ENCODE results near the gene FAM180B.
A peak's percentile ranks its signal among the peaks of the same experiment; 100 is the strongest.

FAM180B gene

GRCh38 chr11:47566149-47566698 is 20.3 kb upstream of the FAM180B start:
- no peak for DNase-seq (ENCODE audit: low read depth in 2 of 2)

DNA sequence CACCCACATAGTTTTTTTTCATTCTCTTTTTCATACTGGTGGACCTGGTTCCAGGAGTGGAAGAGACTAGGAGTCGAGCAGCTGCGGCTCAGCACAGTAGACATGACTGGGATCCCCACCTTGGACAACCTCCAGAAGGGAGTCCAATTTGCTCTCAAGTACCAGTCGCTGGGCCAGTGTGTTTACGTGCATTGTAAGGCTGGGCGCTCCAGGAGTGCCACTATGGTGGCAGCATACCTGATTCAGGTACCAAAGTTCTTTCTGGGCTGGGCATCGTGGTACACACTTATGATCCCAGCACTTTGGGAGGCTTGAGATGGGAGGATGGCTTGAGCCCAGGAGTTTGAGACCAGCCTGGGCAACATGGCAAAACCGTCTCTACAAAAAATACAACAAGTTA is 16.8 kb upstream of the FAM180B start:
- no peak for DNase-seq (ENCODE audit: low read depth in 2 of 2)

GRCh38 chr11:47570651-47571356 is 15.7 kb upstream of the FAM180B start:
- DNase-seq (ENCODE audit: low read depth in 2 of 2): no peak

DNA sequence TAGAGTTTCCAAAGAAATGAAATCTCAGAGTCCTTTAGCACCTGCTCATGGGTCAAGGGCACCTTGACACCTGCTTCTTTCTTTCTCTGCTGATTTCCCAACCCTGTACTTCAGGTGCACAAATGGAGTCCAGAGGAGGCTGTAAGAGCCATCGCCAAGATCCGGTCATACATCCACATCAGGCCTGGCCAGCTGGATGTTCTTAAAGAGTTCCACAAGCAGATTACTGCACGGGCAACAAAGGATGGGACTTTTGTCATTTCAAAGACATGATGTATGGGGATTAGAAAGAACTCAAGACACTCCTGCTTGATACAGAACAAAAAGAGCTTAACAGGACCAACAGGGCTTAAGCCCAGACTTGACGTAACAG is 15.1 kb upstream of the FAM180B start:
- DNase-seq (ENCODE audit: low read depth in 2 of 2): no peak

DNA sequence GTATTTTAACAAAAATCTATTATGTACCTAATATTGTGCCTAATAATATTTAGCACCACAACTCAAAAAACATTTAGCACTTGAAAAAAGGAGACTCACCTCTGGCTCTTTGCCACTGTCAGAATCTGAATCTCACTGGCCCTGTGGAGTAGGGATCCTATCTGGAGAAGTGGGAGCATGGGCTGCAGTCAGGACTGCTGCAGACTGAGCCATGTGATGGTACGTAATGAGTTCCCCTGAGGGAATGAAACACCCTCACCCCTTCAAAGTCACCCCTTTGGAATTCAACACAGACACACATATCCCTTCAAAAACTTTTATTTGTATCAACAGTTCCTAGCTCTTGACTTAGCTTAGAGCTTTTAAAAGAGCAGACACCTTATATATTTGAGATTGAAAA is 14.6 kb upstream of the FAM180B start:
- DNase-seq (ENCODE audit: low read depth in 2 of 2): no peak

DNA sequence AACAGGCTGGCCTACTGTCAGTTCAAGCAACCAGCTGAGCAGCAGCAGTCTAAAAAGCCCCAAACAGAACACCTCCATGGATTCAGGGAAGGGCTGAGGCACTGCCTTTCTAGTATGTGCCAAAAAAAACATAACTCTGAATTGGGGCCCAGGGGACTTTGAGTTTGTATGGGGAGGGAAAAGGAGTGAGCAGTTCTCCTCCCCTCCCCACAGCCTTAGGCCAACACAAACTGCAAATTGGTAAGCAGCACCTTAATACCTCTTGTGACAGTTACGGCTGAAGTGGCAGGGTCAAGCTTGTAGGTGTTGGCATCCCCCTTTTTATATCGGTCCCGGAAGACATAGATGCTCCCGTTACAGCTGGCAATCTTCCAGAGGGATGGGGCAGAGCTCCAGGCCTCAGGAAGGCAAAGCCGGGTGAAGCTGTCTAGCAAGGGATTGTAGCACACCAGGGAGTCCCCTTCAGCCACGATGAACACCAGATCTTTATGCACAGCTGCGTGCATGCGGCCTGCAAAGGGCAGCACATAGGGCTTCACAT is 13.7 kb upstream of the FAM180B start:
- DNase-seq (ENCODE audit: low read depth in 2 of 2): no peak

DNA sequence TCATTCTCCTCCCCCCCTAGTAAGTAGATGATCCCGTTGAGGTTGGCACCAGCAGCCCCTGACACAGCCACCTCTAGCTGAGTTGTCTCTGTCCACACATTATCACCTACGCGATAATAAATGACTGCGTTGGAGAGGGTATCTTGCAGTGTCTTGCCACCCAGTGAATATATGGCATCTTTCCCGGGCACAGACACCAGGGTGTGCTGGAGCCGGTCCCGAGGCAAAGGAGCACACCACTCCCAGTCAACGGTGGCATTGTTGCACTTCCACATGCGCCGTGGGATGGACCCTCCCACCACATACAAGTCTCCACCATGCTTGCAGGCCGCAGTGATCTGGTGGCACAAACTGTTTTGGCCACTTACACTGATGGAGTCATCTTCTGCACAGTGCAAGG is 13.2 kb upstream of the FAM180B start:
- no peak for DNase-seq (ENCODE audit: low read depth in 2 of 2)

DNA sequence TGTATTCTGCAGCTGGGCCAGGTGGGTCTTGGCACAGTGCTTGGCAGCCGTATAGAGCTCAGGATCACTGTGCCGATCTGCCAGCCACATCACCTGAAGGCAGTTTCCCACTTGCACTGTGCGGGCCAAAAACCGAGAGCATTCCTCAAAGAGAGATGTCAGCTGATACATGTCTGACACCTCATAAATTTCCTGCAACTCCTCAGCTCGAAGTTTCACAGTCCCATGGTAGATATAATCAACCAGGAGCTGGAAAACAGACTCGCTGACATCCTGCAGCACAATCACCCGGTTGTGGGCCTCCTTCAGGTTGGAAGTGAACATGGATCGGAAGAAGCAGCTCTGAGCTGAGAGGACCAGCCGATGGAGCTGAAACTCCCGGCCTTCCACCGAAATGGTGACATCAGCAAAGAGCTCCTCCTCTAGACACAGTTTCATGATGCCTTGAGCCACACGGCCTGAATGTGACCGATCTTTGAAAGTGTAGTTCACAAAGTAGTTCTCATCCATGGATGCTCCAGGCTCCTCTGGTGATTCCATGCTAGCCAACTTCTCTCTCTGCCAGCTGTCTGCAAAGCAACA is 8.9 kb upstream of the FAM180B start:
- DNase-seq (ENCODE audit: low read depth in 2 of 2): no peak

DNA sequence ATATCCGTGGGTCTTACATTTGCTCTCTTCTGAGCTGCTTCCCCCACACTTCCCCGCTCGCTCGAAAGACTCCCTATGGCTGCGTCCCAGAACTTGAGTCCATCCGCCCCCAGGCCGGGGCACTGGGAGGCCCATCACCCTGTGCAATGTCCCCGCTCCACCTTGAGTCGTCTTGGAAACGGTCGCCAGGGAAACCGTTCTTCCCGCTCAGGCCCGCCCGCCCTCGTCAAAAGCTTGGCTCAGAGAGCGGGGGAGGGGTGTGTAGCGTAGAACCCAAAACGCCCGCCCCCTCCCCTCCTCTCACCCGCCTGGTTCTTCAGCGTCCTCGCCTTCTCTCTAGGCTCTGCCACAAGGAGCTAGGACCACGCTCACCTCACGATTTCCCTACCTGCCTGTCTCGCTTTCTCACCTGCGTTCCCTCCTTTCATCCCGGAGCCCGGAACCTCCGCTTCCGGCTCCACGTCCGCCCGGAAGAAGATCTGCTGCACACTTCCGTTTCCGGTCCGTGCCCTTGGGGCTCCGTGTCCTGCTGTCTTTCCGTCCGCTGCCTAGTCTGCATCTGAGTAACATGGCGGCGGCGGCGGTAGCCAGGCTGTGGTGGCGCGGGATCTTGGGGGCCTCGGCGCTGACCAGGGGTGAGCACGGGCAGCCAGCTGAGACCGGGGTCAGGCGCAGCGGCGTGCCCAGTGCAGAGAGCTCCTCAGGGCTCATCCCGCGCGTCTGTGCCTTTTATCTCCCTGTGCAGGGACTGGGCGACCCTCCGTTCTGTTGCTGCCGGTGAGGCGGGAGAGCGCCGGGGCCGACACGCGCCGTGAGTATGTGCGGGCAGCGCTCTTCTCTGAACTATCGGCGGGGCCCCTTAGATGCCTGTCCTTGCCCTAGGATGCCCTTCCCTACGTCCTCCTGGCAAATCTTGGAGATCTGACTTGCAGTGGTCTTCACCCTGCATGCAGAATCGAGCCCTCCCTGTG is 7.7 kb upstream of the FAM180B start, which contains the start of the genes KBTBD4 and NDUFS3:
TSS of gene KBTBD4 (minus strand) at position 447 of the 971 bp plus-strand sequence. CDS start at position 428, 19 bp downstream.
TSS of gene NDUFS3 (plus strand) at position 551 of the 971 bp plus-strand sequence. CDS start at position 569, 18 bp downstream.
- peak; percentile 85 to 86 for DNase-seq (ENCODE audit: low read depth in 2 of 2)

DNA sequence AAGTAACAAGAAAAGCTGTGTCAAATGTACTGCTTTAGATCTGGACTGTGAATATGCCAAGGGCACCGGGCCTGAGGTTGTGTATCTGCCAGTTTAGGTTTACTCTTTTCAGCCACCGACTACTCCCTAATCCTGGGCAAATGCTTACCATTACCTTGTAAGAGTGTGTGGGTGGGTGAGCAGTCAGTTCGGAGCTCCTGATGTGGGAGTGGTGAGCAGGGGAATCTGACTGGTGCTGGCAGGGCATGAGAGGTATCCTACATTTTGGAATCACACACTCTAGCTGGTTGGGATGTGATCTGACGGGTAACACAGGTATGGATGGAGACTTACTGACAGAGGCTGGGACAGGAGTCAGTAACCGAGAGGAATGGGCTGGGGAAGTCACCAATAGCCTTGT is 2.6 kb upstream of the FAM180B start:
- no peak for DNase-seq (ENCODE audit: low read depth in 2 of 2)

DNA sequence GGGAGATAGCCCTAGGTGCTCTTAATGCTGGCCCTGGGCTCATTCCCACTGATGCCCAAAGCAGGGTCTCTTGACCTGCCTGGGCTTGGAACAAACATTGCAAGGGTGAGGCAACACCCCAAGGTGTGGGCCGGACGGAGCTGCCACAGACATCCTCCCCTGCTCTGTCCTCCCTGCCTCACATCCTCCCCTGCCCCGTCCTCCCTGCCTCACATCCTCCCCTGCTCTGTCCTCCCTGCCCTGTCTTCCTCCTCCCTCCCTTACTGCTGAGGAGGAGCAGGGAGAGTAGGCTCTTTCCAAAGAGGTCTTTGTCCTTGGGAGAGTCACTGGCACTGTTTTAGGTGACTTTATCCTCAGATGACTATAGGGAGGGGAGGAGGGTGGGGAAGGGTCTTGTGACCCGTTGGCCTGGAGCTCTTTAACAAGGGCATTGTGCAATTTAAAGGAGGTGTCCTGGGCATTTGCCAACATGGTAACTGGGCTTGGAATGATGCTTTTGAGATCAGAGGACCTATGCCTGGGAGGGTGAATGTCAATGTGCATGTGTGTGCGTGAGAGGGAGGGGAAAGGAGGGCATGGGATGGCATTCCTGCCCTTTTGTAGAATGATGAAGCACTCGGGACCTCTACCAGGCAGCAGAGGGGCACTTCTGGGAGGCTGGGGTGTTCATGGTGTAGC is 700 bp downstream of the FAM180B start:
- no peak for DNase-seq (ENCODE audit: low read depth in 2 of 2)

DNA sequence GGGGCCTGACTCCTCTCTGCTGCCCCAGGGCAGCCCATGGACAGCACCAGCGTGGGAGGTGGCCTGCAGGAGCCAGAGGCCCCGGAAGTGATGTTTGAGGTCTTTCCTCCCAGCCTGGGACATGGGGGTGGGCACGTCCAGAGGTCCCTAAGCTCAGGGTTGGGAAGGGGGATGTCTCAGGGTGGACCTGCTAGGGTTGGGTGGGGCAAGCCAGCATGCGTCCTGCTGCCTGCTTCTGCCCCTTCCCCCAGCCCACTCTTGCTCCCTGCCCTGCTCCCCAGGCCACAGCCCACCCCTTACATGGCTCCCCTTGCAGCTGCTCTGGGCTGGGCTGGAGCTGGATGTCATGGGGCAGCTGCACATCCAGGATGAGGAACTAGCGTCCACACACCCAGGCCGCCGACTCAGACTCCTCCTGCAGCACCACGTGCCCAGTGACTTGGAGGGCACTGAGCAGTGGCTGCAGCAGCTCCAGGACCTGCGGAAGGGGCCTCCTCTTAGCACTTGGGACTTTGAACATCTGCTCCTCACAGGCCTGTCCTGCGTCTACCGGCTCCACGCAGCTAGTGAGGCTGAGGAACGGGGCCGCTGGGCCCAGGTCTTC is 1.3 kb downstream of the FAM180B start:
- DNase-seq (ENCODE audit: low read depth in 2 of 2): no peak

- DNase-seq (ENCODE audit: low read depth in 2 of 2): no peak
These were observed 2.6 kb downstream of the FAM180B start for GRCh38 chr11:47589118-47589517.

DNA sequence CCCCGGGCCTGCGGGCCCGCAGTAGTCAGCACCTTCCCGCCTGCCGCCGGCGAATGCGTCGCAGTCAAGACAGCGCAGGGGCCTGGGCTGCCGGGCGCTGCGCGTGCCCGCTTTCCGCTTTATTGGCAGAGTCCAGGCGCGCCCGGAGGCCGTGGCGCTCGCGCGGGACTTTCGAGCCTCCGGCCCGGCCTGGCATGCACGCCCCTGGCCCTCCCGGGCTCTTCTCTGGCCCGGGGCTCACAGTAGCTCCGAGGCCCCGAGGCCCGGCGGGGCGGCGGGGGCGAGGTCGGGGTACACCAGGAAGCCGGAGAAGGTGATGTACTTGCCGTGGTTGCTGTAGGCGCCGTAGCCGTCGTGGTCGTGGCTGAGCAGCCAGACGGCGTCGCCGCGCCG is 3.1 kb downstream of the FAM180B start:
- no peak for DNase-seq (ENCODE audit: low read depth in 2 of 2)

DNA sequence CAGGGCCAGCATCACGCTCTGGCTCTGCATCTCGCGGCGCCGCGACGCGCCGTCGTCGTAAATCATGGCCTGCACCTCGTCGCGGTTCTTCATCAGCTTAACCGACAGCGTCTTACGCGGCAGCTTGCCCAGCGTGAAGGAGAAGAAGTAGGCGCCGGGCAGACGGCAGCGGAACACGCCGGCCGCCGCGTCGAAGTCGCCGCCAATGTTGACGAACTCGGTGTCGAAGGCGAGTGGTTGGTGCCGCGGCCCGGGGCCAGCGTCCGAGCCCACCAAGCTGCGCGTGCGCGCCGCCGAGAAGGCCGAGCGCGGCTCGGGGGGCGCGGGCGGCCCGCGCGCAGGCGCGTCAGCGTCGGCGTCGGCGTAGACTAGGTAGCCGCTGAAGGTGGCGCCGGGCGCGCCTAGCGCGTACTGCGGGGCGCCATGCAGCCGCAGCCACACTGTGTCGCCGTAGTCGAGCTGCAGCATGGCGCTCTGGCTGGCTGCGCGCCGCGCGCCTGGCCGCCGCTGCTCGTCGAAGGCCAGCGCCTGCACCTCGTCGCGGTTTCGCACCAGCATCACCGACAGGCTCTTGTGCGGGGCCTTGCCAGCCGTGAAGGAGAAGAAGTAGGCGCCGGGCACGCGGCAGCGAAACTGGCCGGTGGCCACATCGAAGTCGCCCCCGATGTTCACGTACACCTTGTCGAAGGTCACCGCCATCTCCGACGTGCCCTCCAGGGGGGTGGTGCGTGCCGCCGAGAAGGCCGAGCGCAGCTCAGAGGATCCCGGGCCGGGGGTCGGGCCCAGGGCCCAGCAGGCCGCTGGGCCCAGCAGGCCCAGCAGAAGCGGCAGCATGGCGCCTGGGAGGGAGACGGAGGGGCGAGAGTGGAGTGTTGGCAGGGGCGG is 3.7 kb downstream of the FAM180B start:
- DNase-seq (ENCODE audit: low read depth in 2 of 2): no peak

- no peak for DNase-seq (ENCODE audit: low read depth in 2 of 2)
These were observed 5.3 kb downstream of the FAM180B start for GRCh38 chr11:47591764-47592163.

DNA sequence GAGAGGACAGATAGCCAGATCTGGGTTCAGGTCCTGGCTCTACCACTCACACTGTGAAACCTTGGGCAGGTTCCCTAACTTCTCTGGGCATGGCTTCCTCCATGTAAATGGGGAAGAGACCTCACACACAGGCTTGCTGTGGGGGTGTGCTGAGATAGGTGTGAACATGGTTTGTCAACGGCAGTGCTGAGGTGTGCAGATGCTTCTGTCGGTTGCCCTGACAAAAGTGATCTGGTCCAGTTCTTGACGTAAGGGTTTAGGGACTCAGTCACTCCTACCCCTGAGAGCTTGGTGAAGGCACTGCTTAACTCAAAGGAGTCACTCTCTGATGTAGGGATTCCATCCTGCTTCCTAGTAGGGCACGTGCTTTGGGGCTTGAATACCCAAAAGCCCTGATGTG is 5.8 kb downstream of the FAM180B start:
- no peak for DNase-seq (ENCODE audit: low read depth in 2 of 2)

DNA sequence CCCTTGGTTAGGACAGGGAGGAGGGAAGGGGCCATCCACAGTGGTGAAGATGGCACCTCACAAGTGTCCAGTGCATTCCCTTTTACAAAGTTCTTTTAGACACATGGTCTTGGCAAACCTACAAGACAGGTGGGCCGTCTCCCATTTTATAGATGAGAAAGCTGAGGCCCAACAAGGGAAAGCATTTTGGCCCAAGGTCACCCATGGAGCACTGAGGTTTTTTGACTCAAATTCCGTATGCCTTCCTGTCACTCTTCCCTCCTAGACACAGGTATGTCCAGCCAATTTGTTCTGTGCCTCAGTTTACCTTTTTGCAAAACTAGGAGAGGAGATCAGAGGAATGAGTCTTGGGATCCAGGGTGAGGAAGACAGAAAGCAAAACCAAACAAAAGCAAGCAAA is 6.5 kb downstream of the FAM180B start:
- no peak for DNase-seq (ENCODE audit: low read depth in 2 of 2)

DNA sequence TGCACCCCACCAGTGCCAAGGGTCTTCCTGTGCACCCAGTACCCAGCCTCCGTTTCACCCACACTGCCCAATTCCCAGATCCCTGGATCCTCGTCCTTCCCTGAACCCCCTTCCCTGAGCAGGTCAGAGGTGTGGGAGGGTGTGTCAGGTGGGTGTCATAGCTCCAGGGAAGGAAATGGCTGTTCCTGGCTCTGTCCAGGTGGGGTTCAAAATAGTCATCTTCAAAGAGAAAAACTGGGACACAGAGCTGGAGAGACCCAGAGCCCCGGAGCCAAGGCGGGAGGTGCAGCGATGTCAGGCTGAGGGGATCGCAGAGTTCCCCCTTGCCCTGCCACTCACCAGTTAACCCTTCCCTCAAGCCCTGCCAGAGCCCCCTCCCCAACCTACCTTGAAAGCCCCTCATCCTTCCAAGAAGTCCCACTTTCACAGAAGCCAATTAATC is 7.0 kb downstream of the FAM180B start:
- DNase-seq (ENCODE audit: low read depth in 2 of 2): no peak

Data from stimulated activated CD4-positive, alpha-beta T cell treated with anti-CD3 and anti-CD28 coated beads, Interleukin-12 subunit alpha, Interleukin-12 subunit beta, amount 100 ng/mL, for 24 hours (primary cell).